GM12891 (cell line): Measurements from ENCODE around the gene LRIG1.

Experiments
- PAX5 ChIP-seq: IDR thresholded peaks from 2 replicates; pipeline ENCODE4 v1.6.1; 2011; ENCODE audit warnings: low read length, moderate library complexity, mild to moderate bottlenecking; ENCODE audit not compliant: insufficient read depth, severe bottlenecking
- POLR2A ChIP-seq: IDR thresholded peaks from 2 replicates; pipeline ENCODE4 v1.6.1; 2011; ENCODE audit warnings: low read depth, low read length, control low read depth
- POLR2AphosphoS5 ChIP-seq: IDR thresholded peaks from 2 replicates; pipeline ENCODE4 v1.6.1; 2011; ENCODE audit warnings: low read depth, low read length, control low read depth
- POU2F2 ChIP-seq: IDR thresholded peaks from 2 replicates; pipeline ENCODE4 v1.6.1; 2011; ENCODE audit warnings: low read depth, mild to moderate bottlenecking, control low read depth, low read length, moderate library complexity
- SPI1 ChIP-seq: IDR thresholded peaks from 2 replicates; pipeline ENCODE4 v1.6.1; 2011; ENCODE audit warnings: low read depth, low read length, control low read depth
- TAF1 ChIP-seq: IDR thresholded peaks from 2 replicates; pipeline ENCODE4 v1.6.1; 2011; ENCODE audit warnings: low read depth, low read length, control low read depth

DNA sequence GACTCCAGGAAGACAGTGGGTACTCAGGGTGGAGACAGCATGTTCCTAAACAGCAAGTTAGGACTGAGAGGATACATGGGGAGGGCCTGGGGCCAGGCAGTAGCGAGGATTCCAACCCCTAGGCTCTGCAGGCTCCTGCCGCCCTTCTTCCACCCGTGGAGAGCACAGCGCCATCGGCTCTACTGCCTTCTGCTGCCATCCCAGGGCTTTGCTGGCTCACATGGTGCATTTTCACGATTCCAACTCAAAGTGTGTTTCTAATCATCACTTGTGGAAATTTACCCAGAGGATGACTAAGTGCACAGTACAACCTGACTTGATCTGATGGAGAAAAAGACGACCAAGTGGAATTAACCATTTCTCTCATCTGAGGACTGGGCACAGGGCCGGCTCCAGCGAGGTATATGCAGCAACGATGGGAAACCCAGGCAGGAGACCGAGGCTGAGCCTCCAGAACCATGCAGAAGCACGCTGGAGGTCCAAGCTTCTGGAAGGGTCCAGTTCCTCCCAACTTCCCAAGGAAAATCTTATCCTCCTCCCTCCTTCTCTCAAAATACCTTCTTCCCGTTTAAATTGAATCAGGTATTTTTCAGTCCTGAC lies 104.6 kb downstream of the LRIG1 start:
- TF ChIP-seq TAF1 (no peak), PAX5 (no peak), POLR2AphosphoS5 (no peak), POLR2A (no peak), POU2F2 (no peak), SPI1 (no peak)
